ENCODE data around the gene INTS1.

The INTS1 gene

DNA sequence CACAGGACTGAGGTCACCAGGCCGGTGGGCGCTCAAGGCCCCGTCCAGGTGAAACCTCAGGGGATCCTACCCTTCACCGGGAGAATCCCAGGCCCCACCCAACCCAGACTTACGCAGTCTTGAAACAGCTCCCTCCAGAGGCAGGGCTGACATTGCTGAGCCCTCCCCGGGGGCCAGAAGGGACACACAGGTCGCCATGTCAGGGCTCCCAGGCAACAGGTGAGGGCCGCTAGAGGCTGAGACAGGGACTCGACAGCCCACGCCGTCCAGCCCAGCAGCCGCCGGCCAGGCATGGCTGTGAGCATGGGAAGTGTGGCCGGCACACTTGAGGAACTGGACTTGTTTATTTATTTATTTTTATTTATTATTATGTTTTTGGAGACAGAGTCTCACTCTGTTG lies 55.2 kb downstream of the INTS1 start:
- no peaks in the 10 kb centered on the region for H4K20me1 ChIP-seq (ENCODE audit: insufficient read depth, low read length)
- TF ChIP-seq, protein P1, sequence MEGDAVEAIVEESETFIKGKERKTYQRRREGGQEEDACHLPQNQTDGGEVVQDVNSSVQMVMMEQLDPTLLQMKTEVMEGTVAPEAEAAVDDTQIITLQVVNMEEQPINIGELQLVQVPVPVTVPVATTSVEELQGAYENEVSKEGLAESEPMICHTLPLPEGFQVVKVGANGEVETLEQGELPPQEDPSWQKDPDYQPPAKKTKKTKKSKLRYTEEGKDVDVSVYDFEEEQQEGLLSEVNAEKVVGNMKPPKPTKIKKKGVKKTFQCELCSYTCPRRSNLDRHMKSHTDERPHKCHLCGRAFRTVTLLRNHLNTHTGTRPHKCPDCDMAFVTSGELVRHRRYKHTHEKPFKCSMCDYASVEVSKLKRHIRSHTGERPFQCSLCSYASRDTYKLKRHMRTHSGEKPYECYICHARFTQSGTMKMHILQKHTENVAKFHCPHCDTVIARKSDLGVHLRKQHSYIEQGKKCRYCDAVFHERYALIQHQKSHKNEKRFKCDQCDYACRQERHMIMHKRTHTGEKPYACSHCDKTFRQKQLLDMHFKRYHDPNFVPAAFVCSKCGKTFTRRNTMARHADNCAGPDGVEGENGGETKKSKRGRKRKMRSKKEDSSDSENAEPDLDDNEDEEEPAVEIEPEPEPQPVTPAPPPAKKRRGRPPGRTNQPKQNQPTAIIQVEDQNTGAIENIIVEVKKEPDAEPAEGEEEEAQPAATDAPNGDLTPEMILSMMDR (IDR thresholded peaks at IDR 0.05; ENCODE audit: low read length): no peak
- no peak for TF ChIP-seq EZH2 (optimal IDR thresholded peaks at IDR 0.05; ENCODE audit: low read depth, low read length)
- TF ChIP-seq EZH2phosphoT487 (IDR thresholded peaks at IDR 0.05; ENCODE audit: low read length): no peak
- H3K79me2 ChIP-seq (ENCODE audit: low read length): no peaks in the 10 kb centered on the region
- H2AFZ ChIP-seq (ENCODE audit: low read length): no peak overlapping the region
- H3F3A ChIP-seq (ENCODE audit: insufficient read depth, low read length): no peaks in the 10 kb centered on the region
- no peak overlapping the region for H3K27ac ChIP-seq (ENCODE audit: low read length)
- H3K27me3 ChIP-seq (replicated peaks; ENCODE audit: insufficient read depth, low read length): no peaks in the 10 kb centered on the region
- H3K4me2 ChIP-seq (ENCODE audit: low read depth, low read length): no peak overlapping the region
- no peak overlapping the region for H3K9ac ChIP-seq (ENCODE audit: low read length)
- no peak overlapping the region for H3K4me3 ChIP-seq (ENCODE audit: low read length)
- no peaks in the 10 kb centered on the region for H3K36me3 ChIP-seq (replicated peaks; ENCODE audit: insufficient read depth, low read length)
- DNase-seq: no peak
- no peaks in the 10 kb centered on the region for H3K4me1 ChIP-seq (ENCODE audit: low read length)
- no peaks in the 10 kb centered on the region for H3K9me3 ChIP-seq (replicated peaks; ENCODE audit: insufficient read depth, low read length)
- no peaks in the 10 kb centered on the region for H3K9me2 ChIP-seq (replicated peaks; ENCODE audit: insufficient read depth, low read length)

DNA sequence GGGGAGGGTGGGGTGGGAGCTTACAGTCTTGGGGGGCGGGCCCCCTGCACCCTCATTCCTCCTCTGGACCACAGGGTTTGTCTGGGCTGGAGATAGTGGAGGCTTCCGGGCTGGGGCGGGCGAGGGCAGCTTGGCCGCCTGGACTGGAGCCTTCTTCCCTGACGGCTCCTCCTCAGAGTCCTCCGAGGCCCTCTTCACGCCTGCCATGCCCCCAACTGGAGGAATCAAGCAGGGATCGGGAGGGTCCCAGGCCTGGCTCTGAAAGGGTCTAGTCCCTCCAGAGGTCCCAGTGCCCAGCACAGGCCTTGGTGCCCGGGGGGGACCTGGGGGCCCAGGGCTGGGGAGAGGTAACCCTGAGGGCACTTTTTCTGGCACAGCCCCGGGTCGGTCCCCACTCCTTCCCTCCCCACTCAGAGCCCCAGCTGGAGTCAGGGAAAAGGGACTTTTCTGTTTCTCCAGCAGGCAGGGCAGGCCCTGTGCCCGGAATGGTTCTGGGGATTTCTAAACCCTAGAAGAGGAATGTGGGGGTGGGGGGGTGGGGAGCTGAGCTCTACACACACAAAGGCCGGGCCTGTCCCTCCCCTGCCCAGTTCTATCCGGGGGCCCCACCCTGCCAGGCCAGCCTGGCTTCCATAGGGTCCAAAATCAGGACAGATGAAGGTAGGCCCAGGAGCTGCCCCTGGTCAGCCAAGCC lies 56.5 kb downstream of the INTS1 start:
- H3K9me2 ChIP-seq (replicated peaks; ENCODE audit: insufficient read depth, low read length): no peaks in the 10 kb centered on the region
- H3K36me3 ChIP-seq (replicated peaks; ENCODE audit: insufficient read depth, low read length): no peaks in the 10 kb centered on the region
- no peaks in the 10 kb centered on the region for H4K20me1 ChIP-seq (ENCODE audit: insufficient read depth, low read length)
- no peak overlapping the region for H3K27ac ChIP-seq (ENCODE audit: low read length)
- no peak overlapping the region for H3K4me3 ChIP-seq (ENCODE audit: low read length)
- no peaks in the 10 kb centered on the region for H3K79me2 ChIP-seq (ENCODE audit: low read length)
- H3K27me3 ChIP-seq (replicated peaks; ENCODE audit: insufficient read depth, low read length): no peaks in the 10 kb centered on the region
- DNase-seq: no peak
- no peak overlapping the region for H3K4me2 ChIP-seq (ENCODE audit: low read depth, low read length)
- H2AFZ ChIP-seq (ENCODE audit: low read length): no peak overlapping the region
- no peaks in the 10 kb centered on the region for H3K4me1 ChIP-seq (ENCODE audit: low read length)
- no peaks in the 10 kb centered on the region for H3K9me3 ChIP-seq (replicated peaks; ENCODE audit: insufficient read depth, low read length)
- TF ChIP-seq EZH2phosphoT487 (IDR thresholded peaks at IDR 0.05; ENCODE audit: low read length) (no peak), EZH2 (optimal IDR thresholded peaks at IDR 0.05; ENCODE audit: low read depth, low read length) (no peak)
- TF ChIP-seq, protein P1 (IDR thresholded peaks at IDR 0.05; ENCODE audit: low read length): no peak
- no peaks in the 10 kb centered on the region for H3F3A ChIP-seq (ENCODE audit: insufficient read depth, low read length)
- no peak overlapping the region for H3K9ac ChIP-seq (ENCODE audit: low read length)

DNA sequence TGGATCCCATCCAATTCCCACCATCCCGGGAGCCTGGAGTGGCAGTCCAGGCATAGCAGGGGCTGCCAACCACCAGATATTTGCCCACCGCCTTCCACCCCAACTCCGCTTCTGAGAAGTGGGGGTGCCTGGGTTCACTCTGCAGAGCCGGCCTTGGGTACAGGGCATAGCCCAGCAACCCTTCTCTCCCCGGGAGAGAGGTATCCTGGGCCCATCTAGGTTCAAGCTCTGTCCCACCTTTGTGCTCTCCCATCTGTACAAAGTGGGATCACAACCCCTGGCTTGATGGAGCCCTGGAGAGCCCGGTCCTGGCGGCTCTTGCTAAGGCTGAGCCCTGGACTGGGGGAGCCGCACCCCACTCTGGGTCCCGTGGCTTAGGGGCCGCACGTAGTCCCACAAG lies 57.1 kb downstream of the INTS1 start:
- H2AFZ ChIP-seq (ENCODE audit: low read length): no peak overlapping the region
- H3F3A ChIP-seq (ENCODE audit: insufficient read depth, low read length): no peaks in the 10 kb centered on the region
- H3K9me3 ChIP-seq (replicated peaks; ENCODE audit: insufficient read depth, low read length): no peaks in the 10 kb centered on the region
- H3K9ac ChIP-seq (ENCODE audit: low read length): no peak overlapping the region
- no peak overlapping the region for H3K4me2 ChIP-seq (ENCODE audit: low read depth, low read length)
- no peaks in the 10 kb centered on the region for H3K79me2 ChIP-seq (ENCODE audit: low read length)
- no peak overlapping the region for H3K27ac ChIP-seq (ENCODE audit: low read length)
- no peaks in the 10 kb centered on the region for H3K27me3 ChIP-seq (replicated peaks; ENCODE audit: insufficient read depth, low read length)
- no peaks in the 10 kb centered on the region for H3K4me1 ChIP-seq (ENCODE audit: low read length)
- H4K20me1 ChIP-seq (ENCODE audit: insufficient read depth, low read length): no peaks in the 10 kb centered on the region
- no peak for TF ChIP-seq EZH2 (optimal IDR thresholded peaks at IDR 0.05; ENCODE audit: low read depth, low read length)
- TF ChIP-seq EZH2phosphoT487 (IDR thresholded peaks at IDR 0.05; ENCODE audit: low read length): no peak
- TF ChIP-seq, protein P1 (IDR thresholded peaks at IDR 0.05; ENCODE audit: low read length): no peak
- no peaks in the 10 kb centered on the region for H3K9me2 ChIP-seq (replicated peaks; ENCODE audit: insufficient read depth, low read length)
- DNase-seq: no peak
- H3K4me3 ChIP-seq (ENCODE audit: low read length): no peak overlapping the region
- H3K36me3 ChIP-seq (replicated peaks; ENCODE audit: insufficient read depth, low read length): no peaks in the 10 kb centered on the region

All from MM.1S (cell line).